SU-DHL-6 (cell line): ENCODE data around the gene TMEM37.

Experiments used
- H2AFZ ChIP-seq: fragments of 200-600 bp; sonication (generic); 2 replicates; pipeline ENCODE4 v1.6.1; 2014; ENCODE audit warnings: low read depth, mild to moderate bottlenecking, moderate library complexity, mixed read lengths, antibody characterized with exemption, low read length; ENCODE audit not compliant: severe bottlenecking
- H3F3A ChIP-seq: fragments of 200-600 bp; shearing (Covaris generic); 2 replicates; pipeline ENCODE4 v1.6.0; 2016; ENCODE audit warnings: antibody characterized with exemption, mild to moderate bottlenecking; ENCODE audit not compliant: insufficient read depth
- H3K27ac ChIP-seq: fragments of 200-600 bp; sonication (generic); 2 replicates; pipeline ENCODE4 v1.5.1; 2016; ENCODE audit warnings: low read depth, mild to moderate bottlenecking, low read length, moderate library complexity, mixed read lengths
- H3K27me3 ChIP-seq: fragments of 200-600 bp; sonication (generic), shearing (Covaris generic); 2 replicates; pipeline ENCODE4 v1.6.0; 2014; ENCODE audit warnings: mild to moderate bottlenecking, low read length
- H3K36me3 ChIP-seq: fragments of 200-600 bp; sonication (generic); 2 replicates; pipeline ENCODE4 v1.6.1; 2014; ENCODE audit warnings: mild to moderate bottlenecking, low read length, mixed read lengths
- H3K4me2 ChIP-seq: fragments of 300-600, 200-600 bp; shearing (Covaris generic), sonication (generic); 2 replicates; pipeline ENCODE4 v1.6.0; 2014; ENCODE audit warnings: low read length, low read depth, mild to moderate bottlenecking; ENCODE audit not compliant: poor library complexity, severe bottlenecking
- H3K4me3 ChIP-seq: fragments of 200-600 bp; sonication (generic); 2 replicates; pipeline ENCODE4 v1.5.1; 2014; ENCODE audit warnings: antibody characterized with exemption, low read length, mild to moderate bottlenecking, mixed read lengths; ENCODE audit not compliant: insufficient read depth, poor library complexity, severe bottlenecking
- H3K79me2 ChIP-seq: fragments of 200-600 bp; sonication (generic); 2 replicates; pipeline ENCODE4 v1.6.1; 2014; ENCODE audit warnings: mild to moderate bottlenecking, low read length, moderate library complexity; ENCODE audit not compliant: insufficient read depth
- H3K9ac ChIP-seq: fragments of 200-600 bp; sonication (generic); 2 replicates; pipeline ENCODE4 v1.7.0; 2014; ENCODE audit warnings: mild to moderate bottlenecking, low read length
- H3K9me2 ChIP-seq: fragments of 200-600 bp; sonication (generic); replicated peaks from 2 replicates; pipeline ENCODE4 v1.6.1; 2014; ENCODE audit warnings: low read length; ENCODE audit not compliant: insufficient read depth
- H3K9me3 ChIP-seq: fragments of 200-600 bp; sonication (generic); 2 replicates; pipeline ENCODE4 v1.6.1; 2014; ENCODE audit warnings: low read length, mixed read lengths; ENCODE audit not compliant: insufficient read depth
- H4K20me1 ChIP-seq: fragments of 200-600 bp; sonication (generic); 2 replicates; pipeline ENCODE4 v1.6.1; 2014; ENCODE audit warnings: low read depth, mild to moderate bottlenecking, antibody characterized with exemption, low read length, moderate library complexity, mixed read lengths
- CTCF ChIP-seq: fragments of 200-600 bp; sonication (generic); IDR thresholded peaks from one replicate; pipeline ENCODE4 v1.5.1; 2017; ENCODE audit warnings: antibody characterized with exemption, mild to moderate bottlenecking, low read length, moderate library complexity; ENCODE audit not compliant: insufficient read depth, poor library complexity, severe bottlenecking
- EZH2phosphoT487 ChIP-seq: fragments of 200-600 bp; sonication (generic), shearing (Covaris generic); conservative IDR thresholded peaks from 2 replicates; pipeline ENCODE4 v1.6.1; 2018; ENCODE audit warnings: mild to moderate bottlenecking, antibody characterized with exemption, low read length, moderate library complexity, mixed read lengths

The TMEM37 gene

GRCh38 chr2:119435953-119436297 lies 4.3 kb downstream of the TMEM37 start:
- Histone ChIP-seq H3K9me3 (no peaks in the 10 kb centered on the region), H3K4me3 (no peak overlapping the region), H3K4me2 (no peak overlapping the region), H4K20me1 (no peaks in the 10 kb centered on the region), H2AFZ (no peak overlapping the region), H3F3A (no peaks in the 10 kb centered on the region), H3K9ac (no peak overlapping the region), H3K27ac (no peak overlapping the region), H3K36me3 (no peaks in the 10 kb centered on the region), H3K9me2 (no peaks in the 10 kb centered on the region), H3K27me3 (no peaks in the 10 kb centered on the region), H3K79me2 (no peaks in the 10 kb centered on the region)
- TF ChIP-seq EZH2phosphoT487 (no peak), CTCF (no peak)

- H3K27ac ChIP-seq = no peak overlapping the region
- H3K9ac ChIP-seq = no peak overlapping the region
- no peaks in the 10 kb centered on the region for H4K20me1 ChIP-seq
- H3K27me3 ChIP-seq = no peaks in the 10 kb centered on the region
- no peaks in the 10 kb centered on the region for H3F3A ChIP-seq
- no peaks in the 10 kb centered on the region for H3K9me3 ChIP-seq
- no peak overlapping the region for H3K4me3 ChIP-seq
- no peak overlapping the region for H2AFZ ChIP-seq
- H3K9me2 ChIP-seq = no peaks in the 10 kb centered on the region
- TF ChIP-seq EZH2phosphoT487 = no peak
- no peak for TF ChIP-seq CTCF
- no peaks in the 10 kb centered on the region for H3K79me2 ChIP-seq
- H3K36me3 ChIP-seq = no peaks in the 10 kb centered on the region
- no peak overlapping the region for H3K4me2 ChIP-seq
Observed at GRCh38 chr2:119436993-119437772, 5.5 kb downstream of the TMEM37 start.

GRCh38 chr2:119438128-119438656 lies 6.5 kb downstream of the TMEM37 start:
- H3F3A ChIP-seq = no peaks in the 10 kb centered on the region
- H3K27ac ChIP-seq = no peak overlapping the region
- H3K4me3 ChIP-seq = no peak overlapping the region
- no peaks in the 10 kb centered on the region for H3K9me3 ChIP-seq
- H3K79me2 ChIP-seq = no peaks in the 10 kb centered on the region
- no peak overlapping the region for H3K9ac ChIP-seq
- H3K9me2 ChIP-seq = no peaks in the 10 kb centered on the region
- TF ChIP-seq CTCF = no peak
- H3K4me2 ChIP-seq = no peak overlapping the region
- H2AFZ ChIP-seq = no peak overlapping the region
- H3K36me3 ChIP-seq = no peaks in the 10 kb centered on the region
- H3K27me3 ChIP-seq = no peaks in the 10 kb centered on the region
- no peaks in the 10 kb centered on the region for H4K20me1 ChIP-seq
